DOHH2 (cell line): ENCODE measurements around the gene C2orf76.

Experiments
- EZH2phosphoT487 ChIP-seq: fragments of 200-600 bp; sonication (generic); IDR thresholded peaks from 2 replicates; pipeline ENCODE4 v1.6.1; 2017; ENCODE audit warnings: borderline replicate concordance, mild to moderate bottlenecking, antibody characterized with exemption, low read length, moderate library complexity, mixed read lengths
- TF ChIP-seq, protein P1 (sequence below): fragments of 200-600 bp; sonication (generic); IDR thresholded peaks from one replicate; pipeline ENCODE4 v1.5.1; 2014; ENCODE audit warnings: antibody characterized with exemption, mild to moderate bottlenecking, low read depth, low read length; ENCODE audit not compliant: poor library complexity, severe bottlenecking

DNA sequence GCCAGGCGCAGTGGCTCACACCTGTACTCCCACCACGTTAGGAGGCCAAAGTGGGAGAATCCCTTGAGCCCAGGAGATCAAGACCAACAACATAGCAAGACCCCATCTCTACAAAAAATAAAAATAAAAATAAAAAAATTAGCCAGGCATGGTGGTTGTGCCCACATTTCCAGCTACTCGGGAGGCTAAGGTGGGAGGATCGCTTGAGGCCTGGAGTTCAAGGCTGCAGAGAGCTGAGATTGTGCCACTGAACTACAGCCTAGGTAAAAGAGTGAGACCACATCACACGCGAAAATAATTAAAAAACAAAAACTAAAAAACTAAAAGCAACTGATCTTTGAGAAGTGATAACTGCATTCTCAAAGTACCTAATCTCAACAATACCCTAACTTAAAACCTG is 1.8 kb downstream of the C2orf76 start:
- TF ChIP-seq EZH2phosphoT487: no peak
- TF ChIP-seq, protein P1, sequence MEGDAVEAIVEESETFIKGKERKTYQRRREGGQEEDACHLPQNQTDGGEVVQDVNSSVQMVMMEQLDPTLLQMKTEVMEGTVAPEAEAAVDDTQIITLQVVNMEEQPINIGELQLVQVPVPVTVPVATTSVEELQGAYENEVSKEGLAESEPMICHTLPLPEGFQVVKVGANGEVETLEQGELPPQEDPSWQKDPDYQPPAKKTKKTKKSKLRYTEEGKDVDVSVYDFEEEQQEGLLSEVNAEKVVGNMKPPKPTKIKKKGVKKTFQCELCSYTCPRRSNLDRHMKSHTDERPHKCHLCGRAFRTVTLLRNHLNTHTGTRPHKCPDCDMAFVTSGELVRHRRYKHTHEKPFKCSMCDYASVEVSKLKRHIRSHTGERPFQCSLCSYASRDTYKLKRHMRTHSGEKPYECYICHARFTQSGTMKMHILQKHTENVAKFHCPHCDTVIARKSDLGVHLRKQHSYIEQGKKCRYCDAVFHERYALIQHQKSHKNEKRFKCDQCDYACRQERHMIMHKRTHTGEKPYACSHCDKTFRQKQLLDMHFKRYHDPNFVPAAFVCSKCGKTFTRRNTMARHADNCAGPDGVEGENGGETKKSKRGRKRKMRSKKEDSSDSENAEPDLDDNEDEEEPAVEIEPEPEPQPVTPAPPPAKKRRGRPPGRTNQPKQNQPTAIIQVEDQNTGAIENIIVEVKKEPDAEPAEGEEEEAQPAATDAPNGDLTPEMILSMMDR: no peak
